Ammon's horn (tissue), 1 donor: ENCODE data around the gene ZNF70.
A peak's percentile ranks its signal among the peaks of the same experiment; 100 is the strongest.

Experiments
- DNase-seq: peaks from one replicate; pipeline ENCODE4 v3.0.0-alpha.2; 2016; ENCODE audit warnings: low spot score

ZNF70 gene

GRCh38 chr22:23716811-23717801 is 33.8 kb downstream of the ZNF70 start:
- DNase-seq = peak; percentile 96

GRCh38 chr22:23715806-23716375 is 35.0 kb downstream of the ZNF70 start:
- no peak for DNase-seq

- DNase-seq = no peak
Observed at GRCh38 chr22:23714596-23715578, 36.0 kb downstream of the ZNF70 start.

GRCh38 chr22:23713696-23714595 is 37.0 kb downstream of the ZNF70 start:
- no peak for DNase-seq

GRCh38 chr22:23712256-23712655 is 38.7 kb downstream of the ZNF70 start:
- no peak for DNase-seq

- no peak for DNase-seq
Observed at GRCh38 chr22:23709107-23709506, 41.8 kb downstream of the ZNF70 start.

- DNase-seq = no peak
Observed at GRCh38 chr22:23708270-23708669, 42.6 kb downstream of the ZNF70 start.

GRCh38 chr22:23705358-23705757 is 45.6 kb downstream of the ZNF70 start:
- DNase-seq = no peak

- DNase-seq = no peak
Observed at GRCh38 chr22:23704829-23705228, 46.1 kb downstream of the ZNF70 start.

GRCh38 chr22:23704062-23704461 is 46.9 kb downstream of the ZNF70 start:
- no peak for DNase-seq

- DNase-seq = no peak
Observed at GRCh38 chr22:23700706-23701105, 50.2 kb downstream of the ZNF70 start.

GRCh38 chr22:23698673-23699235 is 52.2 kb downstream of the ZNF70 start:
- DNase-seq = no peak

GRCh38 chr22:23698094-23698493 is 52.8 kb downstream of the ZNF70 start:
- no peak for DNase-seq

- no peak for DNase-seq
Observed at GRCh38 chr22:23697031-23697970, 53.6 kb downstream of the ZNF70 start.

- DNase-seq = no peak
Observed at GRCh38 chr22:23696326-23696851, 54.5 kb downstream of the ZNF70 start.

- no peak for DNase-seq
Observed at GRCh38 chr22:23695571-23696325, 55.2 kb downstream of the ZNF70 start.

GRCh38 chr22:23695141-23695540 is 55.8 kb downstream of the ZNF70 start:
- no peak for DNase-seq

GRCh38 chr22:23693979-23694680 is 56.8 kb downstream of the ZNF70 start:
- no peak for DNase-seq
